ENCODE measurements around the gene PPCS.

- TF ChIP-seq ZNF274 (IDR thresholded peaks at IDR 0.05; ENCODE audit: low read depth, low read length) (no peak), YY1 (IDR thresholded peaks at IDR 0.05; ENCODE audit: insufficient read depth, insufficient read length) (no peak)
Measured at GRCh38 chr1:42434340-42434739, 22.0 kb upstream of the PPCS start.

Measured in NT2/D1 (cell line).